Parathyroid adenoma (tissue), 2 donors: Measurements from ENCODE around the gene TNFRSF8.

ENCODE experiments used
- H2AFZ ChIP-seq: fragments of 300-600 bp; sonication (generic); one replicate; pipeline ENCODE4 v1.7.0; 2017; ENCODE audit warnings: antibody characterized with exemption, mild to moderate bottlenecking
- H3K27ac ChIP-seq: fragments of 300-600 bp; sonication (generic); one replicate; pipeline ENCODE4 v1.7.0; 2017
- H3K27me3 ChIP-seq: fragments of 300-600 bp; sonication (generic); one replicate; pipeline ENCODE4 v1.7.0; 2017; ENCODE audit warnings: low read length; ENCODE audit not compliant: control insufficient read depth, insufficient read depth
- H3K36me3 ChIP-seq: fragments of 300-600 bp; sonication (generic); one replicate; pipeline ENCODE4 v1.7.0; 2017; ENCODE audit warnings: low read length; ENCODE audit not compliant: control insufficient read depth, insufficient read depth
- H3K4me1 ChIP-seq: fragments of 300-600 bp; sonication (generic); one replicate; pipeline ENCODE4 v1.7.0; 2017; ENCODE audit warnings: control low read depth
- H3K4me2 ChIP-seq: fragments of 300-600 bp; sonication (generic); one replicate; pipeline ENCODE4 v1.7.0; 2017; ENCODE audit warnings: low read length
- H3K4me3 ChIP-seq: fragments of 300-600 bp; sonication (generic); one replicate; pipeline ENCODE4 v1.7.0; 2017; ENCODE audit warnings: low read depth, low read length
- H3K79me2 ChIP-seq: fragments of 300-600 bp; sonication (generic); one replicate; pipeline ENCODE4 v1.7.0; 2017; ENCODE audit warnings: control low read depth
- H3K9ac ChIP-seq: fragments of 300-600 bp; sonication (generic); one replicate; pipeline ENCODE4 v1.7.0; 2017; ENCODE audit warnings: mild to moderate bottlenecking
- H3K9me3 ChIP-seq: fragments of 300-600 bp; sonication (generic); one replicate; pipeline ENCODE4 v1.7.0; 2017; ENCODE audit warnings: low read length; ENCODE audit not compliant: control insufficient read depth
- TF ChIP-seq, protein P1 (sequence below): fragments of 300-600 bp; sonication (generic); IDR thresholded peaks from one replicate; pipeline ENCODE4 v1.7.0; 2017; ENCODE audit warnings: antibody characterized with exemption, mild to moderate bottlenecking
- donor health status: primary hyperparathyroidism.

Gene TNFRSF8

DNA sequence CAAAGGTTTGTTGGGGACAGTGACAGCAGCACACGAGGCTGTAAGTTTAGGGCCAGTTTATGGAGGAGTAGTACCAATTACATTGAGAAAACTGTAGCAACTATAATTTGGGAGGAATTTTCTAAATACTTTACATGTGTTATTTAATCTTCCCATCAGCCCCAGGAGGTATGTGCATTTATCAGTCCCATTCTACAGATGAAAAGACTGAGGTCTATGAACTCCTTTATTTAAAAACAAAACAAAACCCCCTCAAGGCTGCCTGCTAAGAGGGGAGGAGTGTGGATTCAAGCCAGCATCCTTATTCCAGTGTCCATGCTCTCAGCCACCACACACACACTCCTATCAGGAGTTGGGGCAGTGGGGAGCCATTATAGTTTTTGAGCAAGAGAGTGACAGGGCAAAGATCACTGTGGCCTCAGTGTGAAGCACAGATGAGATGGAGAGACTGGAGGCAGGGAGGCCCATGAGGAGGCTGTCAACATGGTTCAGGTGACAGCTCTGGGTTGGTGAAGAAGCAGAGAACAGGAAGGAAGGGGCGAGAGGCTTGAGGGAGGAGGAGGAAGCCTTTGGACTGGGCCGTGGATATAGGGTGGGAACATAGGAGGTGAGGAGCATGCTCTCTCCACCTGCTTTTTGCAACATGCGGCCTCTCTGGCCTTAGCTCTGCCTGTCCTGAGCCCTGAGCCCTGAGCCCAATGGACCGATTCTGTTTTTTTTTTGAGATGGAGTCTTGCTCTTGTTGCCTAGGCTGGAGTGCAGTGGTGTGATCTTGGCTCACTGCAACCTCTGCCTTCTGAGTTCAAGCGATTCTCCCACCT, 113.4 kb downstream of the TNFRSF8 start:
- Histone ChIP-seq H3K36me3 (no peaks in the 10 kb centered on the region), H3K27ac (no peak overlapping the region), H3K4me3 (no peak overlapping the region), H3K27me3 (no peaks in the 10 kb centered on the region), H3K9me3 (no peaks in the 10 kb centered on the region), H3K4me2 (no peak overlapping the region), H3K4me1 (no peaks in the 10 kb centered on the region), H3K9ac (no peak overlapping the region), H3K79me2 (no peaks in the 10 kb centered on the region), H2AFZ (no peak overlapping the region)
- TF ChIP-seq, protein P1, sequence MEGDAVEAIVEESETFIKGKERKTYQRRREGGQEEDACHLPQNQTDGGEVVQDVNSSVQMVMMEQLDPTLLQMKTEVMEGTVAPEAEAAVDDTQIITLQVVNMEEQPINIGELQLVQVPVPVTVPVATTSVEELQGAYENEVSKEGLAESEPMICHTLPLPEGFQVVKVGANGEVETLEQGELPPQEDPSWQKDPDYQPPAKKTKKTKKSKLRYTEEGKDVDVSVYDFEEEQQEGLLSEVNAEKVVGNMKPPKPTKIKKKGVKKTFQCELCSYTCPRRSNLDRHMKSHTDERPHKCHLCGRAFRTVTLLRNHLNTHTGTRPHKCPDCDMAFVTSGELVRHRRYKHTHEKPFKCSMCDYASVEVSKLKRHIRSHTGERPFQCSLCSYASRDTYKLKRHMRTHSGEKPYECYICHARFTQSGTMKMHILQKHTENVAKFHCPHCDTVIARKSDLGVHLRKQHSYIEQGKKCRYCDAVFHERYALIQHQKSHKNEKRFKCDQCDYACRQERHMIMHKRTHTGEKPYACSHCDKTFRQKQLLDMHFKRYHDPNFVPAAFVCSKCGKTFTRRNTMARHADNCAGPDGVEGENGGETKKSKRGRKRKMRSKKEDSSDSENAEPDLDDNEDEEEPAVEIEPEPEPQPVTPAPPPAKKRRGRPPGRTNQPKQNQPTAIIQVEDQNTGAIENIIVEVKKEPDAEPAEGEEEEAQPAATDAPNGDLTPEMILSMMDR: no peak

DNA sequence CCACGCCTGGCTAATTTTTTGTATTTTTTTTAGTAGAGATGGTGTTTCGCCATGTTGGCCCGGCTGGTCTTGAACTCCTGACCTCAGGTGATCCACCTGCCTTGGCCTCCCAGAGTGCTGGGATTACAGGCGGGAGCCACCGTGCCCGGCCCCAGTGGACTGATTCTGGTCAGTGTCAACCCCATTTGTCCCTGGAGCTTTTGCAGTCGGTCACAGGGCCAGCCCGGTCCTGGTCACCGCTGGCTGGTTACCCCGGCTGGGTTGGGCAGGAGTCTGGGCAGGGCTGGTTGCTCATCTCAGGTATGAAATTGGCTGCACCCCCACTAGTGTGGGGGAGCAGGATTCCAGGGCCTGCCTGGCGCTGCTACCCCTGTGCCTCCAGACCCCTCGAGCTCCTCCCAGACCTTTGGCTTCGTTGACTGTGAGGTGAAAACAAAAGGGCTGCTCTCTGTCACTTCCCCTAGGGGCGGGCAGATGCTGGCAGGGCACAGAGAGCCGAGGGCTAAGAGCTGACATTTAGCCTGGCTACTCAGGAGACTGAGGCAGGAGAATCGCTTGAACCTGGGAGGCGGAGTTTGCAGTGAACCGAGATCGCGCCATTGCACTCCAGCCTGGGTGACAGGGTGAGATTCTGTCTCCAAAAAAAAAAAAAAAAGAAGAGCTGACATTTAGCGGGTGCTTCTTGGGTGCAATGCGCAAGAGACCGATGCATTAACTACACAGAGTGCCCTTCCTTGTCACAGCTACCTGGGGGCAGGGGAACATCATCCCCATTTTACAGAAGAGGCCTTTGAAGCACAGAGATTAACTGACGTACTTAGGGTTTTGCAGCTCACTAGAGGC, 114.3 kb downstream of the TNFRSF8 start:
- Histone ChIP-seq H3K9ac (no peak overlapping the region), H3K79me2 (no peaks in the 10 kb centered on the region), H3K27me3 (no peaks in the 10 kb centered on the region), H2AFZ (no peak overlapping the region), H3K4me3 (no peak overlapping the region), H3K4me2 (no peak overlapping the region), H3K27ac (no peak overlapping the region), H3K9me3 (no peaks in the 10 kb centered on the region), H3K4me1 (no peaks in the 10 kb centered on the region), H3K36me3 (no peaks in the 10 kb centered on the region)
- TF ChIP-seq, protein P1: no peak

DNA sequence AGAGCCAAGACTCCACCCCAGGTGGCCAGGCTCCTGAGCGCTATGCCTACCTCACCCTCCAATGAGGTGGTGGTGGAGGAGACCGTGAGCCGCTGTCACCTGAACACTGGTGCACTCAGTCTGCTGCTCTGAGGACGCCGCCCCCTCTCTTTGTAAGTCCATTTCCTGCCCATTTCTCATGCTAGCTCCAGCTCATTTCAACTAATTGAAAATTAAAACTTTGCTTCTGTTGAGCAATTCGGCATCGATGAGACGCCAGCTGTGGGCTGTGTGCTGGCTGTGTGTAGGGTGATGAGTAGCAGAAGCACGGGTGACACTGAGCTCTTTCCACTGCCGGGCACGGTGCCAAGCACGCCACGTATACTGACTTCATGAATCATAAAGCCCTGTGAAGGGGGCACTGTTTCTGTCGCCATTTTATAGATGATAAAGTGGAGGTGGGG, 114.9 kb downstream of the TNFRSF8 start:
- H3K27me3 ChIP-seq: no peaks in the 10 kb centered on the region
- H3K79me2 ChIP-seq: no peaks in the 10 kb centered on the region
- H3K9ac ChIP-seq: no peak overlapping the region
- no peak overlapping the region for H2AFZ ChIP-seq
- no peaks in the 10 kb centered on the region for H3K36me3 ChIP-seq
- no peak overlapping the region for H3K4me2 ChIP-seq
- no peak overlapping the region for H3K4me3 ChIP-seq
- TF ChIP-seq, protein P1: no peak
- H3K4me1 ChIP-seq: no peaks in the 10 kb centered on the region
- H3K27ac ChIP-seq: no peak overlapping the region
- H3K9me3 ChIP-seq: no peaks in the 10 kb centered on the region

DNA sequence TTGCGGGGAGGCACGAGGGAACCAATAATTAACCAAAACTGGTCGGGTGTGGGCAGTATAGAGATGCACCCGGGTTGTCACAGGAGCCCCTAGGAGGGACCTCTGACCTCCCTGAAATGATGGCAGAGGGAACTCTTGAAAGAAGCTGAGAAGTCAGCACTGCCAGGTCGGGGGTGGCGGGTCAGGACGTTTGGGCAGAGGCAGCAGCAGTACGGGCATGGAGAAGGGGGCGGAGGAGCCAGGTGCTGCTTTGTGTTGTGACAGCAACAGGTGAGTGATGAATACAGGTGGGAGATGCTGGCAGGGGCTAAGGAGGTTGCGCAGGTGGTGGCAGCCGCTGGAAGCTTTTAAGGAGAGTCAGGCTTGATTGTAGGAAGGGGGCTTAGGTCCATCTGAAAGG, 115.4 kb downstream of the TNFRSF8 start:
- Histone ChIP-seq H3K36me3 (no peaks in the 10 kb centered on the region), H3K79me2 (no peaks in the 10 kb centered on the region), H3K27ac (no peak overlapping the region), H3K4me1 (no peaks in the 10 kb centered on the region), H3K9ac (no peak overlapping the region), H3K4me3 (no peak overlapping the region), H2AFZ (no peak overlapping the region), H3K9me3 (no peaks in the 10 kb centered on the region), H3K4me2 (no peak overlapping the region), H3K27me3 (no peaks in the 10 kb centered on the region)
- TF ChIP-seq, protein P1: no peak
